ENCODE results near the gene SHC2.

DNA sequence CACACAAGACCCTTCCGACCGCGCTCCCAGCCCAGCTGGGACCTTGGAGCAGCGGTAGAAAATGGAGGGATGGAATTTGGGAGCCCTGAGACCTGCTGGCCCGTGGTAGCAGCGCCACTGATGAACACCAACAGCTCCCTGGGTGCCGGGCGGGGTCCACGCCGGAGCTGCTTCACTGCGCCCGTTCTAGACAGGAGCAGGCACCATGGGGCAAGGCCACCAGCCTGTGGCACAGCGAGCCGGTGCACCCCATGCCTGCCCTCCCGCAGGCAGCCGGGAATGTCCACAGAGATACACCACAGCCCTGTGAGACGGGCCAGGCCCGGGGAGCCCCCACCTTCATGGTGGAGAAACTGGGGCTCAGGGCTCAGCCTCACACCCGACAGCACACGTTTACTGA lies 9.9 kb upstream of the SHC2 start:
- TF ChIP-seq, protein P1, sequence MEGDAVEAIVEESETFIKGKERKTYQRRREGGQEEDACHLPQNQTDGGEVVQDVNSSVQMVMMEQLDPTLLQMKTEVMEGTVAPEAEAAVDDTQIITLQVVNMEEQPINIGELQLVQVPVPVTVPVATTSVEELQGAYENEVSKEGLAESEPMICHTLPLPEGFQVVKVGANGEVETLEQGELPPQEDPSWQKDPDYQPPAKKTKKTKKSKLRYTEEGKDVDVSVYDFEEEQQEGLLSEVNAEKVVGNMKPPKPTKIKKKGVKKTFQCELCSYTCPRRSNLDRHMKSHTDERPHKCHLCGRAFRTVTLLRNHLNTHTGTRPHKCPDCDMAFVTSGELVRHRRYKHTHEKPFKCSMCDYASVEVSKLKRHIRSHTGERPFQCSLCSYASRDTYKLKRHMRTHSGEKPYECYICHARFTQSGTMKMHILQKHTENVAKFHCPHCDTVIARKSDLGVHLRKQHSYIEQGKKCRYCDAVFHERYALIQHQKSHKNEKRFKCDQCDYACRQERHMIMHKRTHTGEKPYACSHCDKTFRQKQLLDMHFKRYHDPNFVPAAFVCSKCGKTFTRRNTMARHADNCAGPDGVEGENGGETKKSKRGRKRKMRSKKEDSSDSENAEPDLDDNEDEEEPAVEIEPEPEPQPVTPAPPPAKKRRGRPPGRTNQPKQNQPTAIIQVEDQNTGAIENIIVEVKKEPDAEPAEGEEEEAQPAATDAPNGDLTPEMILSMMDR (IDR thresholded peaks at IDR 0.05): no peak
- no peak for TF ChIP-seq POLR2A (IDR thresholded peaks at IDR 0.05)
- TF ChIP-seq POLR2AphosphoS5 (IDR thresholded peaks at IDR 0.05): no peak

Data from stomach (tissue), 4 donors.